GM19239 (cell line): ENCODE results near the gene SPAG17.

ENCODE experiments used
- DNase-seq: peaks from one replicate; pipeline ENCODE4 v3.0.0; 2011; ENCODE audit warnings: low spot score; ENCODE audit not compliant: insufficient read length
- FAIRE-seq: peaks from 2 replicates; lab custom pipeline; 2011; peaks lifted over from hg19 to GRCh38; lab: Jason Lieb, UNC

SPAG17 gene

GRCh38 chr1:118012515-118013124 is 172.4 kb downstream of the SPAG17 start:
- DNase-seq (no peak), FAIRE-seq (no peak)

- no peak for DNase-seq
- FAIRE-seq: no peak
These were observed 177.0 kb downstream of the SPAG17 start for GRCh38 chr1:118008011-118008410.

GRCh38 chr1:118007391-118007790 is 177.6 kb downstream of the SPAG17 start:
- FAIRE-seq: no peak
- DNase-seq: no peak

DNA sequence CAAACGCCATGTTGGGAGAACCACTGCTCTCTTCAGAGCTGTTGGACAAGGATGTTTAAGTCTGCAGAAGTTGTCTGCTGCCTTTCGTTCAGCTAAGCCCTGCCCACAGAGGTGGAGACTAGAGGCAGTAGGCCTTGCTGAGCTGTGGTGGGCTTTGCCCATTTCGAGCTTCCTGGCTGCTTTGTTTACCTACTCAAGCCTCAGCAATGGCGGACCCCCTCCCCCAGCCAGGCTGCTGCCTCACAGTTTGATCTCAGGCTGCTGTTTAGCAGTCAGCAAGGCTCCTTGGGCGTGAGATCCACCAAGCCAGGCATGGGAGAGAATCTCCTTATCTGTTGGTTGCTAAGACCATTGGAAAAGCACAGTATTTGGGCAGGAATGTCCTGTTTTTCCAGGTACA is 180.7 kb downstream of the SPAG17 start:
- DNase-seq (no peak), FAIRE-seq (no peak)

DNA sequence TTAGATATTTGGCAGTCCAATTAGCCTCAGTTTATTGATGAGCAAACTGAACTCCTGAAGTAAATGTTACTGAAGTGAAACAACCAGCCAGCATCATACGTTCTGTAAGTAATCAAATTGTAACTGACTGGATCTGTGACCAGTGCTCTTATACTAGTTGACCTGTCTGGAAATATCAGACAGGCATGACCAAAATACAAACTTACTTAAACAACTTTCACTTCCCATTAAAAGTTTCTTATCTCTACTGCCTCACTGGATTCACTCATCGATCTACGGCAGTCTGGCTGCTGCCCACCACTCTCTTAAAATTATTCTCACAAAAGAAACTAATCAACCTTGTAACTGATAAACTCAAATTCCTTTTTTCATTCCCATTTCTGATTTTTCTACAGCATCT is 199.1 kb downstream of the SPAG17 start:
- FAIRE-seq: no peak

DNA sequence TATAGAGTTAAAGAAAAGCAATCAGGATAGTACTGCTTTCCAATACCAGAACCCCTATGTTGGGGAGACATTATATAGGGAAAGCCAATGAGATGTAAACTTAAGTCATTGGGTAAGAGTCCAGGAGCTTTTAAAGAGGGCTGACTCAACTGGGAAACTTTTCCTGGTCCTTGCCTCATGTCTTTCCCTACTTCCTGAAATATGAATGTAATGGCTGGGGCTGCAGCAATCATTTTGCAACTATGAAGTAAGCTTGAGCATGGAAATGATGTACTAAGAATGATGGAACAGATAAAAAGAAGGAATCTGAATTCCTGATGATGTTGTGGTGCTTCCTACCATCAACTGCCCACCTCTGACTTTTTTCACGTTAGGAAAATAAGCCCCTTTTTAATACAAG is 199.8 kb downstream of the SPAG17 start:
- FAIRE-seq: no peak
- DNase-seq: no peak

More for the DNA sequence above, 199.1 kb downstream of the SPAG17 start:
- no peak for DNase-seq

DNA sequence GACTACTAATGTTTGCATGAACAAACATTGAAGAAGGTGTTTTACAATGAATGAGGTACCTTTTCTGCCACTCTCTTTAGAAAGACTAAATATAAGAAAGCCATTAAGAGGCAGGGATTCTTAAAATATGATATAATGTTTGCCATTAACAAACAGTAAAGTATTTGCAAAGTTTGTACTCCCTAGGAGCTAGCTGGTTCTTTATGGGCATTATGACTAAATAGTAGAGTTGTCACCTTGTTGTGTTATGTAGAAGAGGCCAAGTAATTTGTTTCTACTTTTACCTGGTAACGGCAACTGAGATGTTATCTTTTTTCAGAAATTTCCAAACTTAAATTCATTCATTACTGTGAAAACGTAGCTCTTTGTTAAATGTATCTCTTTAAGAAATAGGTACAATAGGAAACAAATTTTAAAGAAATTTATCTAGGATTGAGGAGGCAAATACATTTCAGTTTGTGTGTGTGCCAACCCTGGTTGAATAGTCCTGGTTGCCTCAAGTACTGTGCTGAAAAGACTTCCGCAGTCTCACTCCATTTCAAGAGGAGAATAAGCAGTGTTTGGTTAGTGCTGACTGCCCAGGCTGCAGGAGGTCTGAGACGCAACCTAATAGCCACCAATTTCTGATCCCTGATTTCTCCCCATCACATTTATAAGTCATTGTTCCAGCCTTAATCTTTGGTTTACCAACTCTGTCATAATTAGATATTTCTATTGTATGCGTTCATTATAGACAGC is 203.4 kb downstream of the SPAG17 start:
- FAIRE-seq (no peak), DNase-seq (no peak)

GRCh38 chr1:117976381-117976780 is 208.6 kb downstream of the SPAG17 start:
- FAIRE-seq: no peak
- DNase-seq: no peak

GRCh38 chr1:117971777-117972176 is 213.3 kb downstream of the SPAG17 start:
- FAIRE-seq (no peak), DNase-seq (no peak)

DNA sequence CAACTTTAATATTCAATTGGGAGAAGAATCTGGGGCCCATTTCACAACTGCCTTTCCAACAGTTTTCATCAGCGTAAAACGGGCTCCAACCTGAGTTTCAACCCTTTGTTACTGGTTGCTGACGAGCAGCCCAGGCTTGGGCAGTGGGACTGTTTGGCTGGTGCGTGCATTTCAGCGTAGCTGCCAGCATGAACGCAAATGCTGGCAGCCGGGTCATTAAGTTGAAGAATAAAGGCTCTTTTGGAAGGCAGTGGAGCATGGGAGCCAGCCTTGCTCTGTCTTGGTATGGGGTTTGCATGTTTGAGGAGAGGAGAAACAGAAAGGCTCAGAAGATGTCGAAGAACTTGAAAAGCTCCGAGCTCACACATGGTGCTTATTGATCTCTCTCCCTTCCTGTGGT is 214.8 kb downstream of the SPAG17 start:
- no peak for FAIRE-seq
- DNase-seq: no peak

- no peak for DNase-seq
- no peak for FAIRE-seq
These were observed 217.1 kb downstream of the SPAG17 start for GRCh38 chr1:117967881-117968280.

DNA sequence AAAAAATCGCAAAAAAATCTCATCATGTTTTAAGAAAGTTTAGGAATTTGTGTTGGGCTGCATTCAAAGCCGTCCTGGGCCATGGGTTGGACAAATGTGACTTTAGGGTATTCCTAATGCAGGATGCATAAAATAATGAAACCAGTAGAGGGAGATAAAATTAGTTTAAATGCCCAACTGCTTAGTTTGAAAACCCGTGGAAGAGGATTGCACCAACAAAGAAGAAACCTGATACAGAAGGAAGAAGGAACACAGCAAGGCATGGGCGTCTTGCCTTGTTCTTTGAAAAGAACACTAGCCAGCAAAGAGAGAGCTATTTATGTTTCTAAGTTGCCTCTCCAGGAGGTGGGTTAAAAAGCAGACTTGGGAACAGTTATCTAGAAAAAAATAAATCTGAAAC is 217.6 kb downstream of the SPAG17 start:
- DNase-seq (no peak), FAIRE-seq (no peak)

GRCh38 chr1:117964290-117965038 is 220.6 kb downstream of the SPAG17 start:
- FAIRE-seq: no peak

DNA sequence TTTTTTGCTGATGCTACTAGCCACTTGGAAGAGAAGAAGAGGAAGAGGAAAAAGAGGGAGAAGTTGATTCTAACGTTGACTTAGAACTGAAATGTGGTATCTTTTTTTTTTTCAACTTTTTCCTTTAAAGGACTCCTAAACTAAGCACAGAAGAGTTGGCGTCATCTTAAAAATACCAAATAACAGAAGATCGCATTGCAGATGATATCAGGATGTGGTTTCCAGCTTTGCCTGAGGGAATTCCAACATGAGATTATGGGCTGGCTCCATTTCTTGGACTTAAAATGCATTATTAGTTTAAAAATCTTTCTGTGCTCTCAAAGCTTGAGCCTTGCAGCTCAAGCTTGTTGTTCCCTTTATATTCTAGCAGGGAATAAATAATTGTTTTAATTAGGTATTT is 225.7 kb downstream of the SPAG17 start:
- no peak for FAIRE-seq

More at GRCh38 chr1:117964290-117965038, 220.6 kb downstream of the SPAG17 start:
- no peak for DNase-seq

DNA sequence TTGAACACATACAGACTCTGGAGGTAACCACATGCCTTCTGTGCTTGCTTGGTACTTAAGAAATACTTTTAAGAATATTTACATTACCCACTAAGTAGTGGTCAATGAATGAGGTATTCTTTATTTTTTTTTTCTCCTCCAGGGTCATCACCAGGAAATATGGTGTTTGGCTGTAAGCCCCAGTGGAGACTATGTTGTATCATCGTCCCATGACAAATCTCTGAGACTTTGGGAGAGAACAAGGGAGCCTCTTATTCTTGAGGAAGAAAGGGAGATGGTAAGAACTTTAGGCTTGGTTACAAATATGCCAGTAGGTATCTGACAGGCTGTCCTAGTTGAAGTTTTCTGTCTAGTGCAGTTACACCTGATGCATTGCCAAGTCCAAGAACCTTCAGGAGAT is 232.6 kb downstream of the SPAG17 start:
- FAIRE-seq (no peak), DNase-seq (no peak)

More for the DNA sequence above, 225.7 kb downstream of the SPAG17 start:
- no peak for DNase-seq

DNA sequence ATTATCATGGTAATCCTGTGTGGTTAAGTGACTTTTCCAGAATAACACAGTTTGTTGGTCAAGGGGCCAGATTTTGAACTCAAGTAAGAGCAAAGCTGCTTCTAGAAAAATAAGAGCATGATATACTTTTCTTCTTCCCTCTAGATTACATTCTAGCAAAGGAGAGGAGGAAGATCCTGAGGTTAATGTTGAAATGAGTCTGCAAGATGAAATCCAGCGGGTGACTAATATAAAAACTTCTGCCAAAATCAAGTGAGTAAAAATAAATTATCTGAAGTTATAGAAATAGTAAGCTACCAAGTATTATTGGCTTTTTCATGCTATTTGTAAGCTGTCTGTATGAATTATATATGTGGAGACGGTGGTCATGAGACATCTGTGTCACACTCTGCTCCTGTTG is 242.7 kb downstream of the SPAG17 start:
- FAIRE-seq (no peak), DNase-seq (no peak)

- FAIRE-seq (no peak), DNase-seq (no peak)
These were observed 251.3 kb downstream of the SPAG17 start for GRCh38 chr1:117933769-117934168.

- FAIRE-seq: no peak
These were observed 252.5 kb downstream of the SPAG17 start for GRCh38 chr1:117932576-117932975.

DNA sequence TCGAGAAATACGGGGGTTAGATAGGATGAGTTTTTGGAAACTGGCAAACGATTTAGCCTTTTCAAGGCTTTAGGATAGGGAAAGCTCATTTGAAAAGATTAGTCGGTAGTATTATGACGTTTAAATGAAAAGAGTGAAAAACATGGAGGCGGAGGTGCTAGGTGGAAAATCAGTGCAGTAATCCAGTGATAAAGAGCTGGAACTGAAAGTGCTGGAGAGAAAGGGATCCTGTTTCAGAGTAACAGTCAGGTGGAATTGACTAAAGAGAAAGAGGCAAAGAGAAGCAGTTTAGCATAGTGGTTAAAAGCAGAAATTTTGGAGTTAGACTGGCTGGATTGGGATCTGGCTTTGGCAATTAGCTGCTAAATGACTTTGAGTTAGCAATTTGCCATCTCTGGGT is 254.5 kb downstream of the SPAG17 start:
- DNase-seq: no peak
- peak; percentile 66 for FAIRE-seq

More at GRCh38 chr1:117932576-117932975, 252.5 kb downstream of the SPAG17 start:
- DNase-seq: no peak

GRCh38 chr1:117930173-117930447 is 254.9 kb downstream of the SPAG17 start:
- FAIRE-seq (no peak), DNase-seq (no peak)
